Fibroblast of mammary gland (primary cell): ENCODE measurements around the gene CRAMP1.

Experiments
- DNase-seq: peaks from one replicate; pipeline ENCODE4 v3.0.0-alpha.2; 2010; ENCODE audit warnings: low read depth
- H3K4me3 ChIP-seq: 2 replicates; pipeline ENCODE4 v1.5.1; 2011; ENCODE audit warnings: low read depth, mild to moderate bottlenecking, low read length, moderate library complexity; ENCODE audit not compliant: control insufficient read depth
- CTCF ChIP-seq: conservative IDR thresholded peaks from 2 replicates; pipeline ENCODE4 v1.5.1; 2011; ENCODE audit warnings: low read depth, low read length, inconsistent platforms; ENCODE audit not compliant: control insufficient read depth, insufficient read depth

Gene CRAMP1

DNA sequence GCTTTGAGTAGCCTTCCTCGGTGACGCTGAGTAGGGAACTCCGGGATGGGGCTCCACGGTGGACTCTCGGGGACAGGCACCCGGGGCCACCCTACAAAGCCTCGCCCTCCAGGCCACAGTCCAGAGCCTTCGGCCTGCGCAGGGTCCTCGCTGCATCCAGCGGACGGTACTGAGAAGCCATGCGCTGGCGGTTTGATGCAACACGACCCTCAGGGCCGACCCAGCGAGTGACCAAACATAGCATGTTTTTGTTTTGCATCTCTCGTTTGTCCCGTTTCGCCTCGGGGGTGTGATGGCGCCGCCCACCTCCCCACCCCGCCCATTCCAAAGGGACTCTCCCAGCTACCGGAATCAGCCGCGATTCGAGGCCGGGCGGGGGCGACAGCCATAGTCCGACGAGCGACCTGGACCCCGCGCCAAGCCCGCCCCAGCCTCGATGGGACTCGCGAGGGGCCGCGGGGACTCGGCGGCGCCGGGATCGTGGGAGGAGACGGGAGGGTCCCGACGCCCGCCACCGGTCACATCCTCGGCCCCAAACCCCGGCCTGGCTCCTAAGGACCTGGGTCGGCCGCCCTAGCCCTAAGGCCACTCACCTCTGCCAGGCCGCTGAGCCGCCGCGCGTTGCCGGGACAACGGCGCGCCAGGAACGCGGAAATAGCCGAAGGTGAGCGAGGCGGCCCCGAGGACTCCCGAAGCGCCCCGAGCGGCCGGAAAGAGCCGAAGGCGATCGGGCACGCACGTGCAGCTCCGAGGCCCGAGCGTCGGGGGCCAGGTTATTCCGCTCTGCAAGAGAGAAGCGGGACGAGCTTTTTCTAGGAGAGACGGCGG is 1.9 kb upstream of the CRAMP1 start:
- TF ChIP-seq CTCF: no peak
- peak; percentile 79 for DNase-seq
- peak overlapping the region; percentile 59 for H3K4me3 ChIP-seq

DNA sequence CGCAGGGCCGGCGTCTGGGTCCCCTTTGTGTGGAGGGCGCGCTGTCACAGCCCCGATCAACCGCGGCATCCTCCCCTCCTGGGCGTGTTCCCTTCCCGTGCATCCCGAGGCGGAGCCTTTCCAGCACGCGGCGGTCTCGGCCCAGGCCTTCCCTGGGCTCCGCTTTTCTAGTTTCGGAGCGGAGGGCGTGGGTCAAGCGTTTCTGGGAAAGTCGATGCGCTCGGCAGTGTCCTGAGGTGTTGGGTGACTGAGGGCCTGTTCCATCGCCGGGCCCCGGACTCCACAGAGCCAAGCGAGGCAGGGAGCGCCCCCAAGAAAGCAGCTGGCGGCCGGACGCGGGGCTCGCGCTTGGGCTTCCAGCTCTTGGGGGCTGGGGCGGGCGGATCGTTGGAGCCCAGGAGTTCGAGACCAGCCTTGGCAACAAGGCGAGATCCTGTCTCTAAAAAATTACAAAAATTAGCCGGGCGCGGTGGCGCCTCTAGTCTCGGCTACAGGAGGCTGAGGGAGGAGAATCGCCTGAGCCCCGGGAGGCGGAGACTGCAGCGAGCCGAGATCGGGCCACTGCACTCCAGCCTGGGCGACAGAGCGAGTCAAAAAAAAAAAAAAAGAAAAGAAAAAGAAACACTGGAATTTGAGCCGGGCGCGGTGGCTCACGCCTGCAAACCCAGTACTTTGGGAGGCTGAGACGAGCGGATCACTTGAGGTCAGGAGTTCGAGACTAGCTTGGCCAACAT is 1.1 kb upstream of the CRAMP1 start:
- no peak for TF ChIP-seq CTCF
- DNase-seq: peak; percentile 63
- peak overlapping the region; percentile 59 for H3K4me3 ChIP-seq

GRCh38 chr16:1613211-1613622 is 1.1 kb downstream of the CRAMP1 start:
- TF ChIP-seq CTCF: no peak
- no peak for DNase-seq
- peak overlapping the region; percentile 82 for H3K4me3 ChIP-seq

GRCh38 chr16:1613728-1614455 is 1.7 kb downstream of the CRAMP1 start:
- no peak for DNase-seq
- TF ChIP-seq CTCF: no peak
- H3K4me3 ChIP-seq: peak overlapping the region; percentile 82

DNA sequence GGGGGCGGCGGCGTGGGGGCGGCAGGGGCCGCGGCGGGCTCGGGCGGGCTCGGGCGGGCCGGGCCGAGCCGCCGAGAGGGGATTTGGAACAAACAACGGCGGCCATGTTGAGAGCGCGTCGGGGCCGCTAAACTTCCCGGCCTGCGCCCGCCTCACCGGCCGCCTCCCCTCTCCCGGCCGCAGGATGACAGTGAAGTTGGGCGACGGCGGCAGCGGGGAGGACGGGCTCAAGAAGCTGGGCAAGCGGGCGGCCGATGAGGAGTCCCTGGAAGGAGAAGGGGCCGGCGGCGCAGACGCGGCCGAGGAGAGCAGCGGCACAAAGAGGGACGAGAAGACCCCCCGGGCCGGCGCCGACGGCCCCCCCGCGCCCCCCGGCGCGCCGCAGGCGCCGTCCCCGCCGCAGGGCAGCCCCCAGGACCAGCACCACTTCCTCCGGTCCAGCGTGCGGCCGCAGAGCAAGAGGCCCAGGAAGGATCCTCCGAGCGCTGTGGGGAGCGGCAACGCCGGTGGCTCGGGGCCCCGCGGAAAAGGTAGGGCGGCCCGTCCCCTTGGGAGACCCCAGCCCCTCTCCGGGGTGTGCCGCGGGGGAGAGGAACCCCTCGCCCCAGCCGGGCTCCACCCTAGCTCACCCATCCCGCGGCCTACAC is 2.4 kb downstream of the CRAMP1 start:
- no peak for TF ChIP-seq CTCF
- DNase-seq: no peak
- H3K4me3 ChIP-seq: peak overlapping the region; percentile 64

GRCh38 chr16:1615761-1616160 is 3.6 kb downstream of the CRAMP1 start:
- peak overlapping the region; percentile 64 for H3K4me3 ChIP-seq
- no peak for TF ChIP-seq CTCF

More at GRCh38 chr16:1615761-1616160, 3.6 kb downstream of the CRAMP1 start:
- DNase-seq: no peak
